Measurements from ENCODE around the gene CLVS2. TPM values are rescaled to one million over a fixed set of nuclear protein-coding genes. Genes with fewer than 3 reads are reported as not detected.

The CLVS2 gene
- not detected for total RNA-seq

GRCh38 chr6:122995921-122996793, at the start of gene CLVS2:
CLVS2 (plus strand) TSS chr6:122996235; CDS start chr6:122997778, 1,543 bp downstream.
- no peak for ATAC-seq (replicated peaks)
- H3K9me3 Mint-ChIP-seq, result no peaks in the 10 kb centered on the region
- H3K27me3 Mint-ChIP-seq, result peaks cover 33% of the 10 kb centered on the region
- no peaks in the 10 kb centered on the region for H3K4me1 Mint-ChIP-seq
- no peak within 1 kb of the TSS for H3K27ac Mint-ChIP-seq
- H3K4me3 Mint-ChIP-seq, result no peak within 1 kb of the TSS
- no peaks in the 10 kb centered on the region for H3K36me3 Mint-ChIP-seq (ENCODE audit: low read depth)

- H3K4me1 Mint-ChIP-seq, result no peaks in the 10 kb centered on the region
- ATAC-seq (replicated peaks), result no peak
- peaks cover 14% of the 10 kb centered on the region for H3K9me3 Mint-ChIP-seq
- H3K27me3 Mint-ChIP-seq, result no peaks in the 10 kb centered on the region
- H3K4me3 Mint-ChIP-seq, result no peak overlapping the region
- H3K36me3 Mint-ChIP-seq (ENCODE audit: low read depth), result no peaks in the 10 kb centered on the region
- H3K27ac Mint-ChIP-seq, result no peak overlapping the region
These were observed 48.7 kb upstream of the CLVS2 start for GRCh38 chr6:122947355-122947754.

GRCh38 chr6:122953766-122954165, 42.3 kb upstream of the CLVS2 start:
- no peak overlapping the region for H3K27ac Mint-ChIP-seq
- H3K4me3 Mint-ChIP-seq, result no peak overlapping the region
- H3K9me3 Mint-ChIP-seq, result peaks cover 6% of the 10 kb centered on the region
- no peaks in the 10 kb centered on the region for H3K27me3 Mint-ChIP-seq
- H3K36me3 Mint-ChIP-seq (ENCODE audit: low read depth), result no peaks in the 10 kb centered on the region
- ATAC-seq (replicated peaks), result no peak
- H3K4me1 Mint-ChIP-seq, result no peaks in the 10 kb centered on the region

- H3K27me3 Mint-ChIP-seq, result no peaks in the 10 kb centered on the region
- no peak overlapping the region for H3K27ac Mint-ChIP-seq
- H3K4me1 Mint-ChIP-seq, result no peaks in the 10 kb centered on the region
- ATAC-seq (replicated peaks), result no peak
- H3K9me3 Mint-ChIP-seq, result peaks cover 5% of the 10 kb centered on the region
- no peaks in the 10 kb centered on the region for H3K36me3 Mint-ChIP-seq (ENCODE audit: low read depth)
- H3K4me3 Mint-ChIP-seq, result no peak overlapping the region
These were observed 39.7 kb upstream of the CLVS2 start for GRCh38 chr6:122956376-122956775.

- ATAC-seq (replicated peaks), result no peak
- no peaks in the 10 kb centered on the region for H3K4me1 Mint-ChIP-seq
- H3K27me3 Mint-ChIP-seq, result no peaks in the 10 kb centered on the region
- H3K4me3 Mint-ChIP-seq, result no peak overlapping the region
- H3K27ac Mint-ChIP-seq, result no peak overlapping the region
- peaks cover 18% of the 10 kb centered on the region for H3K9me3 Mint-ChIP-seq
- H3K36me3 Mint-ChIP-seq (ENCODE audit: low read depth), result no peaks in the 10 kb centered on the region
These were observed 33.9 kb upstream of the CLVS2 start for GRCh38 chr6:122962000-122962624.

GRCh38 chr6:122969999-122970533, 26.0 kb upstream of the CLVS2 start:
- H3K4me3 Mint-ChIP-seq, result no peak overlapping the region
- H3K9me3 Mint-ChIP-seq, result peaks cover 3% of the 10 kb centered on the region
- H3K27ac Mint-ChIP-seq, result no peak overlapping the region
- no peaks in the 10 kb centered on the region for H3K27me3 Mint-ChIP-seq
- no peak for ATAC-seq (replicated peaks)
- no peaks in the 10 kb centered on the region for H3K36me3 Mint-ChIP-seq (ENCODE audit: low read depth)
- no peaks in the 10 kb centered on the region for H3K4me1 Mint-ChIP-seq

GRCh38 chr6:122977180-122977579, 18.9 kb upstream of the CLVS2 start:
- H3K9me3 Mint-ChIP-seq, result peaks cover 7% of the 10 kb centered on the region
- no peak overlapping the region for H3K27ac Mint-ChIP-seq
- H3K27me3 Mint-ChIP-seq, result no peaks in the 10 kb centered on the region
- H3K4me3 Mint-ChIP-seq, result no peak overlapping the region
- ATAC-seq (replicated peaks), result no peak
- H3K36me3 Mint-ChIP-seq (ENCODE audit: low read depth), result no peaks in the 10 kb centered on the region
- H3K4me1 Mint-ChIP-seq, result no peaks in the 10 kb centered on the region

- ATAC-seq (replicated peaks), result no peak
- no peaks in the 10 kb centered on the region for H3K27me3 Mint-ChIP-seq
- H3K9me3 Mint-ChIP-seq, result peaks cover 26% of the 10 kb centered on the region
- H3K4me3 Mint-ChIP-seq, result no peak overlapping the region
- H3K36me3 Mint-ChIP-seq (ENCODE audit: low read depth), result no peaks in the 10 kb centered on the region
- no peaks in the 10 kb centered on the region for H3K4me1 Mint-ChIP-seq
- no peak overlapping the region for H3K27ac Mint-ChIP-seq
These were observed 11.6 kb upstream of the CLVS2 start for GRCh38 chr6:122984393-122984792.

- Mint-ChIP-seq H3K4me3 (no peak overlapping the region), H3K27ac (no peak overlapping the region), H3K27me3 (peaks cover 33% of the 10 kb centered on the region), H3K4me1 (no peaks in the 10 kb centered on the region), H3K36me3 (ENCODE audit: low read depth) (no peaks in the 10 kb centered on the region), H3K9me3 (peaks cover 1% of the 10 kb centered on the region)
- no peak for ATAC-seq (replicated peaks)
These were observed 1.8 kb upstream of the CLVS2 start for GRCh38 chr6:122994256-122994655.

GRCh38 chr6:122996794-122997505, 915 bp downstream of the CLVS2 start:
- ATAC-seq (replicated peaks), result no peak
- Mint-ChIP-seq H3K4me1 (no peaks in the 10 kb centered on the region), H3K27ac (no peak overlapping the region), H3K9me3 (no peaks in the 10 kb centered on the region), H3K27me3 (peaks cover 33% of the 10 kb centered on the region), H3K4me3 (no peak overlapping the region), H3K36me3 (ENCODE audit: low read depth) (no peaks in the 10 kb centered on the region)

- H3K4me3 Mint-ChIP-seq, result no peak overlapping the region
These were observed 1.6 kb downstream of the CLVS2 start for GRCh38 chr6:122997541-122998150.

GRCh38 chr6:122998403-122998975, 2.5 kb downstream of the CLVS2 start:
- no peaks in the 10 kb centered on the region for H3K4me1 Mint-ChIP-seq
- no peak overlapping the region for H3K4me3 Mint-ChIP-seq
- no peaks in the 10 kb centered on the region for H3K9me3 Mint-ChIP-seq
- ATAC-seq (replicated peaks), result no peak
- H3K27ac Mint-ChIP-seq, result no peak overlapping the region
- peaks cover 33% of the 10 kb centered on the region for H3K27me3 Mint-ChIP-seq
- H3K36me3 Mint-ChIP-seq (ENCODE audit: low read depth), result no peaks in the 10 kb centered on the region

More at GRCh38 chr6:122997541-122998150, 1.6 kb downstream of the CLVS2 start:
- Mint-ChIP-seq H3K27me3 (peaks cover 33% of the 10 kb centered on the region), H3K9me3 (no peaks in the 10 kb centered on the region), H3K4me1 (no peaks in the 10 kb centered on the region), H3K27ac (no peak overlapping the region), H3K36me3 (ENCODE audit: low read depth) (no peaks in the 10 kb centered on the region)
- ATAC-seq (replicated peaks), result no peak

- Mint-ChIP-seq H3K9me3 (no peaks in the 10 kb centered on the region), H3K4me3 (no peak overlapping the region), H3K27ac (no peak overlapping the region), H3K27me3 (peaks cover 24% of the 10 kb centered on the region), H3K4me1 (no peaks in the 10 kb centered on the region), H3K36me3 (ENCODE audit: low read depth) (no peaks in the 10 kb centered on the region)
- no peak for ATAC-seq (replicated peaks)
These were observed 4.3 kb downstream of the CLVS2 start for GRCh38 chr6:123000244-123000770.

GRCh38 chr6:123001540-123001939, 5.5 kb downstream of the CLVS2 start:
- Mint-ChIP-seq H3K27me3 (peaks cover 17% of the 10 kb centered on the region), H3K4me1 (no peaks in the 10 kb centered on the region), H3K9me3 (no peaks in the 10 kb centered on the region), H3K4me3 (no peak overlapping the region), H3K27ac (no peak overlapping the region), H3K36me3 (ENCODE audit: low read depth) (no peaks in the 10 kb centered on the region)
- no peak for ATAC-seq (replicated peaks)
